IPS DF 4.7 (cell line): ENCODE results near the gene E2F1.
"Not testable (repeated sequence)": the region's sequence is repeated elsewhere in the genome, so short reads cannot be mapped to it uniquely, and the experiment has no call there.

Experiments
- DNase-seq: peaks from one replicate; pipeline ENCODE4 v3.0.0-alpha.2; 2013; ENCODE audit warnings: low spot score; ENCODE audit errors: extremely low read depth

The E2F1 gene

DNA sequence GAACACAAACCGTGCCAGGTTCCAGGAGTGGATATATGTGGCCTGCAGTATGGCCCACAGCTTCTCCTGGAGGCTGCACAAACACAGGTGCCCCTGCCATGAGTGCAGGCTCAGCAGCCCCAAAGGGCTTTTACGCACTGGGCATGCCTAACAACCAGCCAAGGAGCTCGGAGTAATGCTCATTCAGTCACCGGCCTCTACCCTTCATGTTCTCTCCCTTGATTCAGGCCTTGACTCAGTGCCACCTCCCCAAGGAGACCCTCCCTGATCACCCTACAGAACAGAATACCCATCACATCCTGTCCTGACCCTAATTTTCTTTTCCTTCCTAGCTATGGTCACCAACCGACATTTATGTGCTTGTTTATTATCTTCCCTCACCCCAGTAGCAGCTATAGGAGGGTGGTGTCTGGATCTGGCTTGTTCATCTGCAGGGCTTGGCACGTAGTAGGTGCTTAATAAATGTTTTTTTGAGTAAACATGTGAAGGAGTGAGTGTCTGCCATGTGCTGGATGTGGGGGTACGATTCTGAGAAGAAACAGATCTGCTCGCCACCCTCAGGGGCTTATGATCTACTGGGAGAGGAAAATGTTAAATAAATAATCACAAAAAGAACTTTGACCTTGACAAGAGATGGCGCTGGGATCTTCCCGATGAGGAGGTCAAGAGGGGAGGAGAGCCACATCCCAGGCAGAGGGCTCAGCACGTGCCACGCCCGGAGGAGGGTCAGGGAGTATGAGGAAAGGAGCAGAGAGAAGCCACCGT, 24.7 kb upstream of the E2F1 start:
- DNase-seq = no peak

DNA sequence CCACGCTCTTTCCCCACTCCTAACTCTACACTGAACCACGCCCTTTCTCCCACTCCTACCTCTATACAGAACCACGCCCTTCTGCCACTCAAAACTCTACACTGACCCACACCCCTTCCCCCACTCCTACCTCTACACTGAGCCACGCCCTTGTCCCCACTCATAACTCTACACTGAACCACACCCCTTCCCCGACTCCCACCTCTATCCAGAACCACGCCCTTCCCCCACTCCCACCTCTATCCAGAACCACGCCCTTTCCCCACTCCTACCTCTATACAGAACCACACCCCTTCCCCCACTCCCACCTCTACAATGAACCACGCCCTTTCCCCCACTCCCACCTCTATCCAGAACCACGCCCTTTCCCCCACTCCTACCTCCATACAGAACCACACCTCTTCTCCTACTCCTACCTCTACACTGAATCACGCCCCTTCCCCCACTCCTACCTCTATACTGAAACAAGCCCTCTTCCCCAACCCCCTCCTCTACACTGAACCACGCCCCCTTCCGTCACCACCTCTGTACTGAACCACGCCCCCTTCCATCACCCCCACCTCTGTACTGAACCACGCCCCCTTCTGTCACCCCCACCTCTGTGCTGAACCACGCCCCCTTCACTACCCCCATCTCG, 23.8 kb upstream of the E2F1 start:
- DNase-seq = no peak

DNA sequence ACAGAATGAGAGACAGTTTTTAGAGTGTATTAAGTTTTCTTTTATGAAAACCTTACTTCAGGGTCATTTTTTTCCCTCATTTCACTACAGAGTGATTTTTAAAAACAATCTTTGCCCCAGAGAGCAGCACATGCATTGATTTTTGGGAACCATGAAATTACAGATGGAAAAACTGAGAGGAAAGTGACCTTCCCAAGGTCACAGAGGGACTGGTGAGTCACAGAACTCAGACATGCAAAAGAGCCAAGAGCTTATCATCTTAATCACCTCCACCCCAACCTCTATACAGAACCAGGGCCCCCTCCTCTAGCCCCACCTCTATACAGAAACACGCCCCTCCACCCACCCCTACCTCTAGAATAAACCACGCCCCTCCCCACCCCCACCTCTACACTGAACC, 23.2 kb upstream of the E2F1 start:
- DNase-seq = no peak

DNA sequence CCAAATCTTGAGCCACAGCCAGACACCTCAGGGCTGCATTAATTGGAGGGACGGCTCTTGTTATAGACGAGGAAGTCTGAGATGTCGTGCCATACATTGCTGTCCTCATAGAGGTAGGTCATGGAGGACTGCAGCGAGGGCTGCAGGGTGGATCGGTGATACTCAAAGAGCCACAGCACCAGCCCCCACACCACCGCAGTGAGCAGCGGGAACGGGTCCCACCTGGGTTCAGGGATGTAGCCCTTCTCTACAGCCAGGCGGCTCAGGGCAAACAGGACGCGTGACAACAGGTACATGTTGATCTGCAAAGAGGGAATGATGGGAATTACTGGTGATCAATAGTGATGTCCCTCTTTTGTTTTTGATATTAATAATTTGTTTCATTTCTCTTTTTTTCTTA, 21.5 kb upstream of the E2F1 start:
- no peak for DNase-seq

DNA sequence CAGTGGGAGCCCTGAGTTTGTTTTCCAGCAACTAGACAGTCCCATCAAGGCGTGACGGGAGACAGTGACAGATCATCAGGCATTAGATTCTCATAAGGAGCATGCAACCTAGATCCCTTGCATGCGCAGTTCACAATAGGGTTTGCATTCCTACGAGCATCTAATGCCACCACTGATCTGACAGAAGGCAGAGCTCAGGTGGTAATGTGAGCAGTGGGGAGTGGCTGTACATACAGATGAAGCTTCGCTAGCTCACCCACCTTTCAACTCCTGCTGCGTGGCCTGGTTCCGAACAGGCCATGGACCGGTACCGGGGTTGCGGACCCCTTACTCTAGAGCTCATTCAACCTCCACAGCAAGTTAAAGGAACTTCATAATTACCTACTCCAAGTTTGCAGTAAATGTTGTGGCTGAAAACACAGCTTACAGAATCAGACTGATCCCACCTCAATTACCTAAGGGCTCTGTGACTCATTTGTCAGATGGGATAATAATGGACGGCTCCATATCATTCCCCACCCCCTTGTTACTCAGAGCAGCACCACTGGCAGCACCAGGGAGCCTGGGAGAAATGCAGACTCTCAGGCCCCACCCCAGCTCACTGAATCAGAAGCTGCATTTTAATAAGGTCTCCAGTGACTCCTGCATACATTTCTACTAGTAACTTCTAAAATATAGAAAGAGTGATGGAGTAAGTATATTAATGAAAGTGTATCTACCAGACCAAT, 18.2 kb upstream of the E2F1 start:
- DNase-seq = no peak

DNA sequence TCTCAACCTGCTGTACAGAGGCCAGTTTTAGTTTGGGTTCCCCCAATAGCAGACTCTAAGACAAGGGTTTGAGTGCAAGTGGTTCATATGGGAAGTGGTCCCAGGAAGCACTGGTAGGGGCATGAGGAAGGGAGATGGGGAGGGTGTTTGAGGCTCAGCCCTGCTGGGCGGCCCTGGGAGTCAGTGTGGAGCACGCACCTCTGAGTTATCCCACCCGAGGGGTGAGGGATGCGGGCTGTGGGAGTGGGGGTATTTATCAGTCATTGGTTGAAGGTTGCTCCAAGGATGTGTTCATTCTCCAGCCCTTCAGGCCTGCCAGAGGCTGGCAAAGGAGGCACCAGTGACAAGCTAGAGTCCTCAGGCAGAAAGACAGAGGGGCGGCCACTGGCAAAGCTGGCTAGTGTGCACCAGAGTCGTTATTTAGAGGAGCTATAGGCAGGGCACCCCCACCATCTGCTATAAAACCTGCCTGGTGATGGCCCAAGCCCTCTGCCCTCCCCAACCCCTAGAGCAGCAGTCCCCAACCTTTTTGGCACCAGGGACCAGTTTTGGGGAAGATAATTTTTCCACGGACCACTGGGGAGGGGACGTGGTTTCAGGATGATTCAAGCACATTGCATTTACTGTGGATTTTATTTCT, 17.4 kb upstream of the E2F1 start:
- no peak for DNase-seq

DNA sequence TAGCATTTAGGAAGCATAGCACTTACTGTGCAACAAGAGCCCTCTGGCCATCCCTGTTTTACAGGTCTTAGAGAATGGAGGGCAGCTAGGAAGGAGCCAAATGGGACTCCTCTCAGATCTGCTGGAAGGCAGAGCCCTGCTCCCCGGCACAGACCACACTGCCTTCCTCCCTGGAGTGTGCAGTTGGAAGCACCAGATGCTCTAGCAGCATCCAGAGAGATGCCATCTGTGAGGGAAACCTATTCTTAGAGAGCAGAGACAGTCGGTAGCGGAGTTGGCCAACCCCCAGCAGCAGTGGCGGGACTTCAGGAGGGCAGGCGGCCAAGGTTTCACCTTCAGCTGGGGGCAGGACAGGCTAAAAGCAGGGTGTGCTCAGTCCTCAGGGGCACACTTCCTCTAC, 16.7 kb upstream of the E2F1 start:
- DNase-seq = no peak

DNA sequence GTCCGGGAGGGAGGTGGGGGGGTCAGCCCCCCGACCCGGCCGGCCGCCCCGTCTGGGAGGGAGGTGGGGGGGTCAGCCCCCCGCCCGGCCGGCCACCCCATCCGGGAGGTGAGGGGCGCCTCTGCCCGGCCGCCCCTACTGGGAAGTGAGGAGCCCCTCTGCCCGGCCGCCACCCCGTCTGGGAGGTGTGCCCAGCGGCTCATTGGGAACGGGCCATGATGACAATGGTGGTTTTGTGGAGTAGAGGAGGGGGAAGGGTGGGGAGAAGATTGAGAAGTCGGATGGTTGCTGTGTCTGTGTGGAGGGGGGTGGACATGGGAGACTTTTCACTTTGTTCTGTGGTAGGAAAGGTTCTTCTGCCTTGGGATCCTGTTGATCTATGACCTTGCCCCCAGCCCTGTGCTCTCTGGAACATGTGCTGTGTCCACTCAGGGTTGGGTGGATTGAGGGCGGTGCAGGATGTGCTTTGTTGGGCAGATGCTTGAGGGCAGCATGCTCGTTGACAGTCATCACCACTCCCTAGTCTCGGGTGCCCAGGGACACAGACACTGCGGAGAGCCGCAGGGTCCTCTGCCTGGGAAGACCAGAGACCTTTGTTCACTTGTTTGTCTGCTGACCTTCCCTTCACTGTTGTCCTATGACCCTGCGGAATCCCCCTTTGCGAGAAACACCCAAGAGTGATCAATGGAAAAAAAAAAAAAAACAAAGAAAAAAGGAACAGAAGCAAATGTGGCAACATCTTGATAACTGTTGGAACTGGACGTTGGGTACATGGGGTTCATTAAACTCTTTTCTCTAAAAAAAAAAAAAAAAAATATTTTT, 15.7 kb upstream of the E2F1 start:
- no peak for DNase-seq

DNA sequence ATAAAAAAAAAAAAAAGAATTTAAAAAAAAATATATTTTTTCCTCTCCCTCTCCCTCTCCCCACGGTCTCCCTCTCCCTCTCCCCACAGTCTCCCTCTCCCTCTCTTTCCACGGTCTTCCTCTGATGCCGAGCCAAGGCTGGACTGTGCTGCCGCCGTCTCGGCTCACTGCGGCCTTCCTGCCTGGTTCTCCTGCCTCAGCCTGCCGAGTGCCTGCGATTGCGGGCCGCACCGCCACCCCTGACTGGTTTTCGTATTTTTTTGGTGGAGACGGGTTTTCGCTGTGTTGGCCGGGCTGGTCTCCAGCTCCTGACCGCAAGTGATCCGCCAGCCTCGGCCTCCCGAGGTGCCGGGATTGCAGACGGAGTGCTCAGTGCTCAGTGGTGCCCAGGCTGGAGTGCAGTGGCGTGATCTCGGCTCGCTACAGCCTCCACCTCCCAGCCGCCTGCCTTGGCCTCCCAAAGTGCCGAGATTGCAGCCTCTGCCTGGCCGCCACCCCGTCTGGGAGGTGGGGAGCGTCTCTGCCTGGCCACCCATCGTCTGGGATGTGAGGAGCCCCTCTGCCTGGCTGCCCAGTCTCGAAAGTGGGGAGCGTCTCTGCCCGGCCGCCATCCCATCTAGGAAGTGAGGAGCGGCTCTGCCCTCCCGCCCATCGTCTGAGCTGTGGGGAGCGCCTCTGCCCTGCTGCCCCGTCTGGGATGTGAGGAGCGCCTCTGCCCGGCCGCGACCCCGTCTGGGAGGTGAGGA, 14.7 kb upstream of the E2F1 start:
- not testable (repeated sequence) for DNase-seq

DNA sequence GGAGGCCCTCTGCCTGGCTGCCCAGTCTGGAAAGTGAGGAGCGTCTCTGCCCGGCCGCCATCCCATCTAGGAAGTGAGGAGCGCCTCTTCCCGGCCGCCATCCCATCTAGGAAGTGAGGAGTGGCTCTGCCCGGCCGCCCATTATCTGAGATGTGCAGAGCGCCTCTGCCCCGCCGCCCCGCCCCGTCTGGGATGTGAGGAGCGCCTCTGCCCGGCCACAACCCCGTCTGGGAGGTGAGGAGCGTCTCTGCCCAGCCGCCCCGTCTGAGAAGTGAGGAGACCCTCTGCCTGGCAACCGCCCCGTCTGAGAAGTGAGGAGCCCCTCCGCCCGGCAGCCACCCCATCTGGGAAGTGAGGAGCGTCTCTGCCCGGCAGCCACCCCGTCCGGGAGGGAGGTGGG, 12.8 kb upstream of the E2F1 start:
- not testable (repeated sequence) for DNase-seq

DNA sequence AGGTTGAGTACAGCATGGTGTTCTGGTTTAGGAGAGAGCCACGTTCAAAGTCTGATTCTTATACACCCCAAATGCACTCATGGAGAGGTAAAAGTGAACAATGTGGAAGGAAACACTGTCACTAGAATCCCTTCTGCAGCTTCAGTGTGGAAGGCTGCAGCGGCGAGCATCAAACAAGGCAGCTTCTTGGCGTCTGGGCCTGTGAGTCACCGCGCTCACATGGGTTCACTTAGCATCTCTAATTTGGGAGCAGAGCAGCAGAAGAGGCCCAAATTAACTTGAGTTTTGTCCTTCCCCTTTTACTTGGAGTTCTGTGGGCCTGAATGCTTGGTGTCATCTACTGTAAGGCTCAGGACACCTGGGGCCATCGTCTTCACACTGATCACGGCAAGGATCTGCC, 10.9 kb upstream of the E2F1 start:
- DNase-seq = no peak

DNA sequence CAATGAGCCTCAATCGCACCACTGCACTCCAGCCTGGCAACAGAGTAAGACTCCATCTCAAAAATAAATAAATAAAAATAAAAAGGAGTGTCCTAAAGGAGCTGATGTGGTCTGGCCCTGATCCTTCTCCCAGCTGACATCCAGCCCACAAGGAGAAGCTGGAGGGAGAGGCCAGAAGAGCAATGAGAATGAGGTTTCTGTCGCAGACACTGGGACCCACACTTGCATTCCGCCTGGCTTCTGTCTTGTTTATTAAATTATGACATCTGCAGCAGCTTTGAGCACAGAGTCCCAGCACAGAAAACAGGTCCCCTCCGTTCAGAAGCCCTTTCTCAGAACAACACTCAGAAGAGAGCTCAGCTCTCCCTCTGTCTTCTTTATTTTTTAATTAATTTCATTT, 10.3 kb upstream of the E2F1 start:
- DNase-seq = no peak

DNA sequence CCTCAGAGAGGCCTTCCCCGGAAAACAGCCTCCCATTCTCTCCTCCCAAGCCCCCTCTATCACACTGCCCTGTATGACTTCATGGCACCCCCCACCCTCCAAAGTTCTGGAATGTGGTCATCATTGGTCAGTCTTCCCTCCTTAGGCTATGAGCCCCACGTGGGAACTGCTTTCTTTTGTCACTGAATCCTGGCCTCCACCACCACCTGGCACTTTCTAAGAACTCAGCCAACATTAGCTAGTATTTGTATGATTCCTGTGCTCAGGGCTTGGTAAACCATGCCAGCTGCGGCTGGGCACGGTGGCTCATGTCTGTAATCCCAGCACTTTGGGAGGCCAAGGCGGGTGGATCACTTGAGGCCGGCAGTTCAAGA, 8.4 kb upstream of the E2F1 start:
- no peak for DNase-seq

DNA sequence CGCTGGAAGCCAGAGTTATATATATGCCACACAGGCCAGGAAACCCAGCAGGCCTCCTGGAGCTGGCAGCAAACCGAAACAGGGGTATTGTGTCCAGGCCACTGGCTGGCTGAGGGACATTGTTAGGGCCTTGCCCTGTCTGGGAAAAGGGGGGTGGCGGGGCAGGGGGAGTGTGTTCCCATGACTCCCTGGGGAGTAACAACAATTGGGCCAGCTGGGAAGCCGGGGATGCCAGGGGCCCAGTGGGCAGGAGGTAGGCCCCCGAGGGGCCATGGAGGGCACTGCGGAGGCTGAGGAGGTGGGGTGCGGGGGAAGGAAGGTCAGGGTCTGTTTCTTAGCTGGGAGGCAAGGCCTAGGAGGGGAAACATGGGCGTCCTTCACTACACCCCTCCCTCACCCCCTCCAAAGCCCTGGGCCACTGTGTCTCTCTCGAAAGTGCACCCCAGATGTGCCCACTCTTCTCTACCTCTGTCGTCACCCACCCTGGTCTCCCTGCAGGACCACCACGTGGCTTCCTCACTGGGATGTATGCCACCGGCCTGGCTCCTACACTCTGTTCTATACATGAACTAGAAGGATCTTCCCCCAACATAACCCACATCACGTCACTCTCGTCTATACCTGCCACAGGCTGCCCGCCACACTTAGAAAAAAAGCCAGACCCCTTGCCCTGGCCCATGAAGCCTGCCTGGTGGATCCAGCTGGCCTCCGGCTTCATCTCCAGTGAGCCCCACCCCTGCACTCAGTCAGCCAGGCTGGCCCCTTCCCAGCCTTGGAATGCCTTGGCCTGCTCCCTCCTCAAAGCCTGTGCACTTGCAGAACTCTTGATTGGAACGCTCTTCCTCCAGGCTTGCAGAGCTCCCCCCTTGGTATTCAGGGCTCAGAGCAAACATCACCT, 7.8 kb upstream of the E2F1 start:
- no peak for DNase-seq

DNA sequence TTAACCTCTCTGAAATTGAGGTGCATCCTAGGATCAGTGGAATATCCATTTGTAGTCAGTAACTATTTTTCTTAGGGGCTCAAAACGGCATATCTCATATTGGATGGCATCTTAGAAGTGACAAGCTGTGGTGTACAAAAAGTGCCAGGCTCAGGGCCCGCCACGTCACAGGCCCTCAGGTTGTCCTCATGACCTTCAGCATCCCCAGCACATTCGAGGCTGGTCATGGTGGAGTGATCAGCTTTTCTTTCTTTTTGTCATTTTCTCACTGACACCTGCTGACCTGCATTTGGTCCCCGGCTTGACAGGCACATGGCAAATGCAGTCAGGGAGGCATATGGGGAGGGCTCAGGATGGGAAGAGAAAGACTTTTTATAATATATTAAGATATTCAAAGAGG, 7.1 kb upstream of the E2F1 start:
- DNase-seq = no peak

DNA sequence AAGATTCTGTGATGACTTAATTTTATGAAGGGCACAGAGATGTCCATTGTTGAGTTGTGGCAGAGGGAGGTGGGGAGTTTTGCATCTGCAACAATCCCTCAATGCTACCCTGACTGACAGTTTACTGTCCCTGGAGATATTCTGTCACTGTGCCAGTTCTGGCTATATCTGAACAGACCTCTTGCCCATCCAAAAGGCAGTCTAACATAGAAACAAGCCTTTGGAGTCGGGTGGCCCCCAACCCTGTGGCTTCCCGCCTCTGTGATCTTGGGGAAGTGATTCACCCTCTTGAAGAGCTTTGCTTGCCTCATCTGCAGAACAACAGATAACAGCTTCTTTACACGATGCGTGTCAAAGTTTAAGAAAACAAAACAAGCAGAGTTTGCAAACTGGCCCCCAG, 3.8 kb upstream of the E2F1 start:
- no peak for DNase-seq

DNA sequence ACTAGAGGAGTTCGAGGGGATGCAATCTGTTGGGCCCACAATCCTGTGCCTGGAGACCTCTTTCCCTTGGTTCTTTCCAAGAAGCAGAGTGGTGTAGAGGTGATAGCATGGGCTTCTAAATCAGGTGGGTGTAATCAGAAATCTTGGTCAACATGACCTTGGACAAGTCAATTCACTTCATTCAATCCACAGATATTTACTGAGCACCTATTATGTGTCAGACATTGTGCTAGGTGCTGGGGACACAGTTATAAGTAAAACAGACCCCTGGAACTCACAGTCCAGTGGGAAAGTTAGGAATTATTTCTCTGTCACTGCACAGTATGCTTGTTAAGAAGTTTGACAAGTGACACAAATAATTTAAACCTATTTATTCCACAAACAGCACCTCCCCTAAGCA, 3.3 kb upstream of the E2F1 start:
- no peak for DNase-seq

DNA sequence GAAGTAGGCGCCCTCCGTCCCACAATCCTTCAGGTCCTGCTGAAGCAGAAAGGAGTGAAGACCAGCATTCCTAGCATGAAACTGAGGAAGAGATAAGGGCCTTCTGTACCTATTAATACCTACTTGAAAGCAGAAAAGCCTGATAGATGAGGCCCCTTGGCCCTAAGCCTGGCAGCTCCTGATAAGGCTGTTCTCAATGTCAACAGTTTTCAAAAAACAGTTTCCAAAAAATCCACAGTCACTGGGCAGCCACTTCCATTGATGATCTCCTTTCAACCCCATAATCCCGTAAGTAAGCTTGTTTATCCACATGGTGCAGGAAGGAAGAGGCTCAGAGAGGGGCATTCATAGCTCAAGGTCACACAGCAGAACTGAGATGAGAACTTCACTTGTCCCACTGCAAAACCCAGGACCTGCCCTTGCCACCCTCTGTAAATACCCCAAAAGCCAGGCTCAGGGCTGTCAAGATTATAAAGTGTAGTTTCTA, 2.8 kb upstream of the E2F1 start:
- DNase-seq = no peak
